ENCODE results near the gene FBF1.

DNA sequence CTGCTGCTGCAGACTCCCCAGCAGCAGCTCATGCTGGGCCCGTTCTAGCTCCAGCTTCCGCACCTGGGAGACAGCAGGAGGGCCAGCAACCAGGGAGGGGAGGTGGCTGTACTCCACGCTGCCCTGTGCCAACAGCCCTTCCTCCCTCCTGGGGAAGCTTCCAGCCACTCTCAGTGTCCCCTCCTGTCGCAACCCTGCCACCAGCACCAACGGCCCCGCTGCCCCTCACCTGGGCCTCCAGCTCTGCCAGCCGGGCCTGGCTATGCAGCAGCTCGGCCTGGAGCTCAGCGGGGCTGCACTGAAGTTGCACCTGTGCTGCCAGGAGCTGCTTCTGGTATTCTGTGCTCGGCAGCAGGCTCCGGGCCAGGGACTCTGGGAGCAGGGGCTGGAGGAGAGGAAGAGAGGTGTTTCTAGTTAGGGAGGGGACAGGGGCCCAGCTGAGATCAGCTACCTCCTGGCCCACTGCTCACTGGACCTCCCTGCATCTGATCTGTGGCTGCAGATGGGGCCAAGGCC lies 20.7 kb downstream of the FBF1 start:
- no peak for TF ChIP-seq POLR2AphosphoS5 (IDR thresholded peaks at IDR 0.05)
- TF ChIP-seq, protein P1, sequence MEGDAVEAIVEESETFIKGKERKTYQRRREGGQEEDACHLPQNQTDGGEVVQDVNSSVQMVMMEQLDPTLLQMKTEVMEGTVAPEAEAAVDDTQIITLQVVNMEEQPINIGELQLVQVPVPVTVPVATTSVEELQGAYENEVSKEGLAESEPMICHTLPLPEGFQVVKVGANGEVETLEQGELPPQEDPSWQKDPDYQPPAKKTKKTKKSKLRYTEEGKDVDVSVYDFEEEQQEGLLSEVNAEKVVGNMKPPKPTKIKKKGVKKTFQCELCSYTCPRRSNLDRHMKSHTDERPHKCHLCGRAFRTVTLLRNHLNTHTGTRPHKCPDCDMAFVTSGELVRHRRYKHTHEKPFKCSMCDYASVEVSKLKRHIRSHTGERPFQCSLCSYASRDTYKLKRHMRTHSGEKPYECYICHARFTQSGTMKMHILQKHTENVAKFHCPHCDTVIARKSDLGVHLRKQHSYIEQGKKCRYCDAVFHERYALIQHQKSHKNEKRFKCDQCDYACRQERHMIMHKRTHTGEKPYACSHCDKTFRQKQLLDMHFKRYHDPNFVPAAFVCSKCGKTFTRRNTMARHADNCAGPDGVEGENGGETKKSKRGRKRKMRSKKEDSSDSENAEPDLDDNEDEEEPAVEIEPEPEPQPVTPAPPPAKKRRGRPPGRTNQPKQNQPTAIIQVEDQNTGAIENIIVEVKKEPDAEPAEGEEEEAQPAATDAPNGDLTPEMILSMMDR (IDR thresholded peaks at IDR 0.05 in 8 of 11, conservative IDR thresholded peaks at IDR 0.05 in 3 of 11): no peak
